Heart right ventricle (tissue), 16 donors: ENCODE measurements around the gene GLYATL1B. TPM values are rescaled to one million over a fixed set of nuclear protein-coding genes. Genes with fewer than 3 reads are reported as not detected.
"Not testable (repeated sequence)": the region's sequence is repeated elsewhere in the genome, so short reads cannot be mapped to it uniquely, and the experiment has no call there.

Experiments used
- ATAC-seq, 8 donors: fragments of 200-7000 bp; cut with Tn5 transposase; one replicate each; pipeline ENCODE4 v1.9.1; 2020; ENCODE audit warnings: mild to moderate bottlenecking in 8 of 8, moderate library complexity in 8 of 8, moderate number of reproducible peaks in 1 of 8
- DNase-seq, 2 donors: peaks; one replicate each; pipeline ENCODE4 v3.0.0-alpha.2; 2020
- H3K27ac ChIP-seq, 10 donors: fragments of 200-600 bp; sonication (generic) in 2 of 10; one replicate each; pipeline versions ENCODE4 v1.5.0 to v1.8.0; 2020 to 2022; ENCODE audit warnings: mild to moderate bottlenecking in 3 of 10
- H3K27me3 ChIP-seq, 7 donors: fragments of 200-600 bp; one replicate each; pipeline ENCODE4 v1.8.0; 2021 to 2022; ENCODE audit warnings: mild to moderate bottlenecking in 2 of 7
- H3K36me3 ChIP-seq, 9 donors: fragments of 200-600 bp; sonication (generic) in 1 of 9; one replicate each; pipeline versions ENCODE4 v1.5.0 to v1.8.0; 2020 to 2022; ENCODE audit warnings: mild to moderate bottlenecking in 2 of 9
- H3K4me1 ChIP-seq, 9 donors: fragments of 200-600 bp; sonication (generic) in 1 of 9; one replicate each; pipeline versions ENCODE4 v1.5.0 to v1.8.0; 2020 to 2022; ENCODE audit warnings: mild to moderate bottlenecking in 4 of 9
- H3K4me3 ChIP-seq, 10 donors: fragments of 200-600 bp; sonication (generic) in 2 of 10; one replicate each; pipeline versions ENCODE4 v1.5.0 to v1.8.0; 2020 to 2022; ENCODE audit warnings: mild to moderate bottlenecking in 7 of 10, moderate library complexity in 2 of 10
- H3K9me3 ChIP-seq, 11 donors: fragments of 200-600 bp in 10 of 11; sonication (generic) in 2 of 11; one replicate each; pipeline versions ENCODE4 v1.5.0 to v1.8.0; 2013 to 2022; ENCODE audit warnings: mild to moderate bottlenecking in 2 of 11, control low read depth in 1 of 11, moderate library complexity in 1 of 11
- CTCF ChIP-seq, 9 donors: fragments of 200-600 bp; sonication (generic) in 2 of 9; IDR thresholded peaks; one replicate each; pipeline versions ENCODE4 v1.5.0 to v1.8.0; 2021 to 2022; ENCODE audit warnings: antibody characterized with exemption in 9 of 9, mild to moderate bottlenecking in 5 of 9, moderate library complexity in 1 of 9
- WGBS, 2 donors: extraction: QIAGEN DNeasy Blood & Tissue Kit; methylation state at CpG; one replicate each; pipeline ENCODE4 v1.1.7; 2013; ENCODE audit warnings: inconsistent platforms in 1 of 2; 5-methylcytosine and 5-hydroxymethylcytosine counted together
- intact Hi-C, 10 donors: fragments of 100-400 bp; cut with DNase I; formaldehyde crosslinking; loops; one replicate each; pipeline versions ENCODE4 v1.11.1 to v1.14.2; 2022
- polyA plus RNA-seq, 2 donors: library from polyadenylated mRNA; stranded (reverse); fragments of 200-250 nt; gene quantifications; one replicate each; pipeline ENCODE4 v1.2.3, GENCODE V29; 2013
- total RNA-seq, 10 donors: library from RNA; stranded (reverse); fragmentation: NEBNext Ultra II Directional in 3 of 10; extraction: Animal tissue kit (Norgen Biotek cat#: 25700) in 3 of 10; gene quantifications; one replicate each; pipeline versions ENCODE4 v1.2.1 to v1.2.4, GENCODE V29; 2021 to 2023
- donor health status: Arrhythmogenic right ventricular cardiomyopathy.
- donor health status: ischemic (EF 13 %, LVEDD 7.1; RV severe dilation, severe dysfunction).
- donor health status: healthy with polysubstance abuse.
- donor health status: DM: no; HTN: yes; CAD: no.
- donor health status: DM: no; HTN: no; CAD: no.
- donor health status: ischemic (EF 25% LVEDD 6.9; RV normal size, moderate dysfunction).
- donor health status: ischemic (EF 25% LVEDD 5.7; RV mildly dilated, moderate dysfunction).
- donor health status: healthy.
- donor health status: DM: yes; HTN: yes; CAD: no.
- donor health status: Ischemic cardiomyopathy.
- donor health status: ischemic (EF 35%, LVEDD 5.7; RV mildly dilated, moderate dysfunction).
- donor health status: nonischemic (EF 11% LVEDD 7.7; RV severe dilation, severe dysfunction).
- donor health status: DM: yes; HTN: yes; CAD: no.
- donor health status: PGD.
- donor health status: ischemic (EF 29% LVEDD 5.4; RV normal size, mild dysfunction).
- donor health status: nonischemic (EF 23%, LVEDD 6.1; RV moderate dilation, normal function).

The GLYATL1B gene
- total and polyA plus RNA-seq, 12 donors, result not detected

GRCh38 chr11:59058120-59059033 lies 27.7 kb upstream of the GLYATL1B start:
- Histone ChIP-seq H3K4me3 (peak overlapping the region in 6 of 10 donors; percentile 10 to 42 (median 29)), H3K27me3 (peaks cover 0 to 78% (median 45%) of the 10 kb centered on the region in 7 donors)
- ATAC-seq (peak; percentile 44 to 94 (median 81)), DNase-seq (peak; percentile 48 to 71)
- 7 to 9% methylated on average over 27 of the region's 27 CpGs for WGBS, 2 donors
- peak; percentile 37 to 78 (median 64) for TF ChIP-seq CTCF (IDR thresholded peaks at IDR 0.05)
- not testable (repeated sequence) for H3K4me1 ChIP-seq, H3K9me3 ChIP-seq, H3K36me3 ChIP-seq, H3K27ac ChIP-seq
- intact Hi-C loops, result loop anchor here in 5 of 10 donors (10.0 kb wide), 4 partner anchors 76 to 404 kb away; no protein-coding TSS in a partner anchor

- WGBS, 2 donors, result 61 to 63% methylated on average over 3 of the region's 3 CpGs
- H3K36me3 ChIP-seq, H3K4me1 ChIP-seq, H3K27ac ChIP-seq, DNase-seq, intact Hi-C loops, H3K9me3 ChIP-seq, H3K4me3 ChIP-seq, ATAC-seq: not testable (repeated sequence)
- H3K27me3 ChIP-seq, result peaks cover 0 to 95% (median 53%) of the 10 kb centered on the region in 7 donors
Observed at GRCh38 chr11:59060096-59060495, 26.0 kb upstream of the GLYATL1B start.

GRCh38 chr11:59062602-59063529 lies 23.2 kb upstream of the GLYATL1B start:
- Histone ChIP-seq H3K4me1 (peaks cover 0 to 2% (median 0%) of the 10 kb centered on the region in 9 donors), H3K4me3 (no peak overlapping the region), H3K9me3 (no peaks in the 10 kb centered on the region), H3K27ac (no peak overlapping the region), H3K27me3 (peaks cover 0 to 85% (median 47%) of the 10 kb centered on the region in 7 donors), H3K36me3 (no peaks in the 10 kb centered on the region)
- DNase-seq (no peak), ATAC-seq (no peak)
- intact Hi-C loops, result loop anchor here in 1 of 10 donors (2.0 kb wide), 1 partner anchor 42 kb away; no protein-coding TSS in a partner anchor
- TF ChIP-seq CTCF (IDR thresholded peaks at IDR 0.05), result no peak
- WGBS, 2 donors, result 33 to 43% methylated on average over 56 of the region's 56 CpGs

GRCh38 chr11:59063996-59064727 lies 21.9 kb upstream of the GLYATL1B start:
- not testable (repeated sequence) for H3K4me3 ChIP-seq, ATAC-seq, H3K4me1 ChIP-seq, H3K36me3 ChIP-seq, DNase-seq, H3K9me3 ChIP-seq, H3K27ac ChIP-seq
- 74 to 79% methylated on average over 14 of the region's 14 CpGs for WGBS, 2 donors
- peaks cover 0 to 72% (median 41%) of the 10 kb centered on the region in 7 donors for H3K27me3 ChIP-seq
- intact Hi-C loops, result loop anchor here in 1 of 10 donors (2.0 kb wide), 1 partner anchor 41 kb away; no protein-coding TSS in a partner anchor
